Rectal smooth muscle tissue (tissue), 1 donor: Measurements from ENCODE around the gene OR4E2.

Source experiments
- H3K27ac ChIP-seq: one replicate; pipeline ENCODE4 v1.7.0; 2013; ENCODE audit warnings: low read depth, low read length, inconsistent platforms
- H3K27me3 ChIP-seq: one replicate; pipeline ENCODE4 v1.7.0; 2013; ENCODE audit warnings: low read length; ENCODE audit not compliant: control insufficient read depth, insufficient read depth
- H3K36me3 ChIP-seq: one replicate; pipeline ENCODE4 v1.7.0; 2013; ENCODE audit warnings: low read length; ENCODE audit not compliant: control insufficient read depth, insufficient read depth
- H3K4me1 ChIP-seq: one replicate; pipeline ENCODE4 v1.7.0; 2013; ENCODE audit warnings: low read length; ENCODE audit not compliant: control insufficient read depth, insufficient read depth
- H3K4me3 ChIP-seq: one replicate; pipeline ENCODE4 v1.7.0; 2013; ENCODE audit warnings: low read length
- H3K9ac ChIP-seq: one replicate; pipeline ENCODE4 v1.7.0; 2013; ENCODE audit warnings: low read length

The OR4E2 gene

GRCh38 chr14:21699551-21699950 lies 45.9 kb downstream of the OR4E2 start:
- Histone ChIP-seq H3K27ac (no peak overlapping the region), H3K27me3 (no peaks in the 10 kb centered on the region), H3K4me3 (no peak overlapping the region), H3K9ac (no peak overlapping the region), H3K36me3 (no peaks in the 10 kb centered on the region), H3K4me1 (no peaks in the 10 kb centered on the region)

- Histone ChIP-seq H3K9ac (no peak overlapping the region), H3K27me3 (no peaks in the 10 kb centered on the region), H3K27ac (no peak overlapping the region), H3K4me1 (no peaks in the 10 kb centered on the region), H3K36me3 (no peaks in the 10 kb centered on the region), H3K4me3 (no peak overlapping the region)
Observed at GRCh38 chr14:21702316-21702715, 48.7 kb downstream of the OR4E2 start.

- no peaks in the 10 kb centered on the region for H3K4me1 ChIP-seq
- H3K9ac ChIP-seq: no peak overlapping the region
- H3K4me3 ChIP-seq: no peak overlapping the region
- H3K27me3 ChIP-seq: no peaks in the 10 kb centered on the region
- no peaks in the 10 kb centered on the region for H3K36me3 ChIP-seq
- no peak overlapping the region for H3K27ac ChIP-seq
Observed at GRCh38 chr14:21703357-21704326, 50.0 kb downstream of the OR4E2 start.

- Histone ChIP-seq H3K27me3 (no peaks in the 10 kb centered on the region), H3K9ac (no peak overlapping the region), H3K36me3 (no peaks in the 10 kb centered on the region), H3K4me1 (no peaks in the 10 kb centered on the region), H3K4me3 (no peak overlapping the region), H3K27ac (no peak overlapping the region)
Observed at GRCh38 chr14:21704338-21704737, 50.7 kb downstream of the OR4E2 start.

- no peak overlapping the region for H3K4me3 ChIP-seq
- no peaks in the 10 kb centered on the region for H3K36me3 ChIP-seq
- no peak overlapping the region for H3K27ac ChIP-seq
- H3K27me3 ChIP-seq: no peaks in the 10 kb centered on the region
- no peaks in the 10 kb centered on the region for H3K4me1 ChIP-seq
- H3K9ac ChIP-seq: no peak overlapping the region
Observed at GRCh38 chr14:21711360-21711961, 57.8 kb downstream of the OR4E2 start.

GRCh38 chr14:21712036-21712435 lies 58.4 kb downstream of the OR4E2 start:
- Histone ChIP-seq H3K9ac (no peak overlapping the region), H3K27ac (no peak overlapping the region), H3K4me1 (no peaks in the 10 kb centered on the region), H3K27me3 (no peaks in the 10 kb centered on the region), H3K36me3 (no peaks in the 10 kb centered on the region), H3K4me3 (no peak overlapping the region)

- no peak overlapping the region for H3K27ac ChIP-seq
- H3K4me3 ChIP-seq: no peak overlapping the region
- no peak overlapping the region for H3K9ac ChIP-seq
- H3K4me1 ChIP-seq: no peaks in the 10 kb centered on the region
- no peaks in the 10 kb centered on the region for H3K36me3 ChIP-seq
- H3K27me3 ChIP-seq: no peaks in the 10 kb centered on the region
Observed at GRCh38 chr14:21714318-21714929, 60.8 kb downstream of the OR4E2 start.
